Islet of Langerhans (tissue), 1 donor: ENCODE measurements around the gene ATP13A1.

Experiments used
- FAIRE-seq: peaks from one replicate; lab custom pipeline; 2011; peaks lifted over from hg19 to GRCh38; lab: Jason Lieb, UNC

The ATP13A1 gene

DNA sequence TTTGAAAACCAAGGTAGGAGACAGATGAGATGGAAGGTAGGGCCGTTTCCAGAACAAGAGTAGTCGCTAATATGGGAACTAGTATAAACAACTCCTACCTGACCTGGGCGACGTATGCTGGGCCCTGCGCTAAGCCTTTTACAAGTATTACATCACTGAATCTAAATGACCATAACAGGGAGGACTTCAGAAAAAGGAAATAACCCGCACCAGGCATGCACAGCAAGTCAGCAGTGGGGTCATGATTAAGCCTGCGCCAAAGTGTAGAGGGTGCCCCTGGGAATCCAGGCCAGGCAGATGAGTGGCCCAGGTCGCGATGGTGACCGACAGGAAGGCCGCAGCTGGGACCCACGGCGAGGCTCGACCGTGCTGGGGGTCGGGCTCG is 613 bp downstream of the ATP13A1 start:
- FAIRE-seq = no peak

- no peak for FAIRE-seq
These were observed 1.1 kb downstream of the ATP13A1 start for GRCh38 chr19:19662344-19662743.

DNA sequence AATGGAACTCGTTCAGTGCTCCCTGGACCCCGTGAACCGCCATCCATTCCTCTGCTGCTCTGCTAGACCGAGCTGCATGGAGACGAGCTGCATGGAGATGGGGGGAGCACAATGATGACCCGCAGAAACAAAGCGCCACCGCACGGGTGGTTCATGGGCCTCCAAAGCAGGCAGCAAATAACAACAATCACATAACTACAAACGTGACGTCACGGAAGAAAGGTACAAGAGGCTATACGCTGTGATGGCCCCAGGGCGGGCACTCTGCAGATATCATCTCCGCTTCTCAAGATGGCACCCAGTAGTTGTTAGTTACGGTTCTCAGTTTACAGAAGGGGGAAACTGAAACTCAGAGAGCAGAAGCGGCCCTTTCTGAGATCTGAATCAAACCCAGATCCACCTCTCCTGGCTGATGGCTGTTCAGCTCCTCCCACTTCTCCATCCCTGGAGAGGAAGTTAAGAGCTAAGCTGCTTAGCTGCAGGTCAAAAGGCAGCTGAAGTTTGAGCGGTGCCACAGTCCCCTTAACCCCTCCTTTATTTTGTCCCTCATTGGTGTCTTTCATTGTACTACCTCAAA is 1.7 kb downstream of the ATP13A1 start:
- no peak for FAIRE-seq

DNA sequence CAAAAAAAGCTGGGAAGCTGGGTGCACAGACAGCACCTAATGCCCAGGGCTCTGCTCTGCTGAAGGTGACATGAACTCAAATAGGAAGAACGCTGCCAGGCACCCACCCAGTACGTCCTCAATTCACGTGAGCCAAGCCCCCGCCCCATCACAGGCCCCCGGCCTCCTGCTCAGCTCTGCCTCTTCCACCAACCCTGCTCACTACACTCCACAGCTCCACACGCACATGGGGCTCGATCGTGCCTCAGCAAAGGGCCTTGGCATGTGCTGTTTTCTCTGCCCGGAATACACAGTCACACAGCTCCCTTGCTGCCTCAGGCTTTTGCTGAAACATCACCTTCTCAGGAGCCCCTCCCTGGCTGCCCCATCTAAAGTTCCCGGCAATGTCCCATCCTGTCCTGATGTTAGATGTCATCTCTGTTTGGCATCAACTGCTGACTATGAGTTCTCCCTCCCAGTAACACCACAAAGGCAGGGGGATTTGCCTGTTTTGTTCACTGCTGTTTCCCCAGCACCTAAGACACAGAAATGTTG is 2.3 kb downstream of the ATP13A1 start:
- no peak for FAIRE-seq

DNA sequence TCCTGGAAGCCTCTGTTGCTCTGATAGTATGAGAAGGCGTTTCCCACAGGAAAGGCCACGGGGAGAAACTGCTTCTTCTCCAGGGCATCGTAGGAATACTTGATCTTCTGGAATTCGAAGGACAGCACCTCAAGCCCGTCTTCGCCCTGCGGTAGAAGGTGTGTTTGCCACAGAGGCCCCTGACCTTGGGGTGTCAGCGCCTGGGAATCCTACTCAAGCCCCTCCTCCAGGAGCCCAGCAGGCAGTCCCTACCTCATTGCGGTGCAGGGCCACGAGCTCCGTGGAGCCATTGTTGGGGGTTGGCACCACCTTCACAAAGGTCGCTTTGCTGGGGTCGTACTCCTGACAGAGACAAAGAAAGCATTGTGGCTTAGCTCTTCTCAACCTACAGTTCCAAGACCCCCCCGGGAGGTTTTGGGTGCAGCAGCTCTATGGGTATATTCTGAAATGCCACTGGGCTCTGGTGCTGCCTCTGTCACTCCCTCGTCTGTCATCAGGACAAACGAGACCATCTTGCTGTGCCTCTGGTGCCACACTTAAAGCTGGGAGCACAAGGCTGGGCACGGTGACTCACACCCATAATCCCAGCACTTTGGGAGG is 3.7 kb downstream of the ATP13A1 start:
- FAIRE-seq = no peak

DNA sequence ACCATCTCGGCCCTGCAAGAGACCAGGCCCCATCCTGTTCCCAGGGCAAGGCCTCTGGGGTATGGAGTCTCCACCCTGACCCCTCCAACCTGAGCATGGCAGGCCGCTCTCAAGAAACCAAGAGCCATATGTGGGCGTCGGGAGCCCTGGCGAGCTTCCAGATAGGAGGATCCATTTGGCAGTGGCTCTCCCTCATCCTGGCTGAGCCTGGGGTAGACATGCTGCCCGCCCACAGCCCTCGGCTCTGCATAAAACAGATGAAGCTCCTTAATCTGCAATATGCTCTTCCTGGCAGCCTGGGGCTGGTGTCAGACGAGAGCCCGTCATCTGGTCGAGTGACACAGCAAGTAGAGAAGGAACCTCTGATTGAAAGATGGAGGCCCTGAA is 6.1 kb downstream of the ATP13A1 start:
- no peak for FAIRE-seq

- no peak for FAIRE-seq
These were observed 6.8 kb downstream of the ATP13A1 start for GRCh38 chr19:19656451-19657396.

GRCh38 chr19:19655641-19656343 is 7.7 kb downstream of the ATP13A1 start:
- FAIRE-seq = no peak

GRCh38 chr19:19655051-19655594 is 8.4 kb downstream of the ATP13A1 start:
- FAIRE-seq = no peak

DNA sequence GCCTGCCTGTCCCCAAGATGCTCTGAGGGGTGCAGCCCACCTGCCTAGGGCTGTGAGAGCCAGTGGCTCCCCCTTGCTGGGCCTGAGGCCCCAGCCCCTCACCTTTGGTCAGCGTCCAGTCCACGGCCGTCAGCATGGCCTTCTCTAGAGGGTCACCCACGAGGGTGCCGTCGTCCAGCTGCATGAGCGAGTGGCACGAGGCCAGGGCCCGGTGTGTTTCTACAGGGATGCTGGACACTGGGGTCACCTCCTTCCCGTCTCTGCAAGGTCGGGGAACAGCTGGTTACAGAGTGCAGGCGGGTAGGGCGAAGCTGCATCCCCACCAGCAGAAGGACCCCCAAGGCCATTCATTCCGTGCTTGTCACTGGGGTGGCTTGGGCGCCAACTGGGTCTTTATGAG is 9.0 kb downstream of the ATP13A1 start:
- FAIRE-seq = no peak

GRCh38 chr19:19653597-19654147 is 9.8 kb downstream of the ATP13A1 start:
- no peak for FAIRE-seq

DNA sequence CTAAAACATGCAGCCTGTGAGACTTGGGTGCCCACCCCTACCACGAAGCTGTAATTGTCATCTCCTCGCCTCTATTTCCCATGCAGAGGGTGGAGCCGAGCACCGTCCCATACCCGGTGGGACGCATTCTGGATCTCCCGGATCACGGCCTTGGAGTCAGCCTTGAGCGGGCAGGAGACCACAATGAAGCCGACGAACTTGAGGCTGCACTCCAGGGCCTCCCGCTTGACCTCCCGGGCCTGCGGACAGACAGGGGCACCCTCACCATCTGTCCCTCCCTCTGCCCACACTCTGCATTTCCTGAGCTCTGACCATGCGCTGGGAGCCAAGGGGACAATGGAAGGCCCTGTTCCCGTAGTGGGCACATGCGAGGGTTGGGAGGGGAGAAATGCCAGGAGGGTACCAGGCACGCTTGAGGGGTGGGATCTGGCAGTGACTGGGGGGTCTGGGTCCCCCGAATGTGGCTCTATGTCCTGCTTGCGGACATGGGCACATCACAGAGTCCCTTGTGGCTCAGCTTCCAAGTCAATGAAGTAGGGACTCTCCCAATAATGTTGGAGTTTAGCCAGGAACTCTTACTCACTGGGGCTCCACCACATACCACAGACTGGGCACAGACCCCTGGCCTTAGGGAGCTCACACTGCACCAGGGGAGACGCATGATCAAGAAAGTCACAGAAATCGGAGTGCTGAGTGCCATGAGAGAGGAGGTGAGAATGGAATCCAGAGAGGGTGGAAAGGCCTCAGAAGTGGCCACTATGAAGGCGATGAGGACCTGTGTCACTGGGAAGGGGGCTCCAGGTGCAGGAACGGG is 10.8 kb downstream of the ATP13A1 start:
- FAIRE-seq = no peak

DNA sequence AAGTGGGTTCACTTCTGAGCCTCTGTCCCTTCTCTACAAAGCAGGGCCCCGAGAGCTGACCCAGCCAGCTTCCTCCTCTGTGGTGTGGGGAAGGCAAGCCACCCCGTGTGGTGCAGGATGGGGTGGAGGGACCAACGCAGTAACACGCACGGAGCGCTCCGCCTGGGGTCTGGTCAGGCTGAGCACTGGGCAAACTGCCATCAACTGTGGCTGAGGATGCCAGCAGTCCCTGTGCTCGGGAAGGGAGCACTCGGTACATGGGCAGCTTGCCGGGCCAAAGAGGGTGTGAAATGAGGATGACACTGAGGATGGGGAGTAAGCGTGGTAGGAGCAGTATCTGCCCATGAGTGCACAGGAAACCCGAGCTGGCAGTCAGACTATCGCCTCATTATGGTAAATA is 12.4 kb downstream of the ATP13A1 start:
- FAIRE-seq = no peak

DNA sequence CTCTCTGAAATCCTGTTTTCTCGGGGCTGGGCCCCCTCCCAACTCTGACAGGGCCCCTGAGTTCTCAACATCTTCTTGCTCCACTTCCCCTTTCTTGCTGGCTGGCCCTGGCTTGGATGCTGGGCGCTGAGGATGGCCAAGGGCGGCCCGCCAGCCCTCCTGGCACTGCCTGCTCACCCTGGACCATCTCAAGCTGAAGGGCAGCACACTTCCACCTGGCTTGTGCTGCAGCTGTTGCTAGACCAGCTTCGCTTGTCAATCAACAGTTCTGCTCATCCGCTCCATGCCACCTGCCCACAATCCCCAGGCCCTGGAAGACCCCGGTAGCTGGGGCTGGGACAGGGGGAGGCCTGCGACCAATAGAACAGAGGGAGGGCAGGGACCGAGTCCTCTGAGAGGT is 13.1 kb downstream of the ATP13A1 start:
- FAIRE-seq = no peak

GRCh38 chr19:19649580-19649995 is 13.9 kb downstream of the ATP13A1 start:
- FAIRE-seq = no peak

GRCh38 chr19:19649155-19649554 is 14.3 kb downstream of the ATP13A1 start:
- FAIRE-seq = no peak

GRCh38 chr19:19647037-19647835 is 16.2 kb downstream of the ATP13A1 start:
- no peak for FAIRE-seq

GRCh38 chr19:19645233-19645870 is 18.1 kb downstream of the ATP13A1 start:
- no peak for FAIRE-seq

- no peak for FAIRE-seq
These were observed 19.5 kb downstream of the ATP13A1 start for GRCh38 chr19:19644054-19644388.
